Upper lobe of left lung (tissue), 4 donors: ENCODE data around the gene GAD1.

Experiments used
- POLR2A ChIP-seq, 4 donors: fragments of 450-650 bp; IDR thresholded peaks; one replicate each; pipeline ENCODE4 v1.5.1; 2016 to 2017; ENCODE audit warnings: antibody characterized with exemption in 4 of 4, mild to moderate bottlenecking in 2 of 4
- TF ChIP-seq, protein P1 (sequence below), 6 experiments: fragments of 450-650 bp in 4 of 6; fragments of 200-600 bp in 2 of 6; sonication (generic) in 2 of 6; IDR thresholded peaks; one replicate each; pipeline ENCODE4 v1.5.1; 2016 to 2019; ENCODE audit warnings: antibody characterized with exemption in 6 of 6

DNA sequence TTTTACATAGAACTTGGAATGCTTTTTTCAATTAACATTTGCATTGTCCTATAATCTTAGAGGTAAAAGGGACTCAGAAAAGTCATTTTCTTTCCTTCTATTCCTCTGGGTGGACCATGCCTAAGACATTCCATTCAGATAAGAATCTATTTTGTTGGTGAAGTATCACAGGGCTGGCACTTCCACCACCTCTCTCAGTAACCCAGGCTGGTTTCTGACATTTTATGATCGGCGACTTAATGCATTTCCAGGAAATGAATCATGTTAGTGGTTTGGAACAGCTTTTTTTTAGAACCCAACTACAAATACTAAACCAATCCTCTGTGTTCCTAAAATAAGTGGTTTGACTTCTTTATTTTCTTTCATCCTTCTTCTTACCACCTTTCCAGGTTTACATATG, 27.0 kb downstream of the GAD1 start:
- TF ChIP-seq, protein P1, sequence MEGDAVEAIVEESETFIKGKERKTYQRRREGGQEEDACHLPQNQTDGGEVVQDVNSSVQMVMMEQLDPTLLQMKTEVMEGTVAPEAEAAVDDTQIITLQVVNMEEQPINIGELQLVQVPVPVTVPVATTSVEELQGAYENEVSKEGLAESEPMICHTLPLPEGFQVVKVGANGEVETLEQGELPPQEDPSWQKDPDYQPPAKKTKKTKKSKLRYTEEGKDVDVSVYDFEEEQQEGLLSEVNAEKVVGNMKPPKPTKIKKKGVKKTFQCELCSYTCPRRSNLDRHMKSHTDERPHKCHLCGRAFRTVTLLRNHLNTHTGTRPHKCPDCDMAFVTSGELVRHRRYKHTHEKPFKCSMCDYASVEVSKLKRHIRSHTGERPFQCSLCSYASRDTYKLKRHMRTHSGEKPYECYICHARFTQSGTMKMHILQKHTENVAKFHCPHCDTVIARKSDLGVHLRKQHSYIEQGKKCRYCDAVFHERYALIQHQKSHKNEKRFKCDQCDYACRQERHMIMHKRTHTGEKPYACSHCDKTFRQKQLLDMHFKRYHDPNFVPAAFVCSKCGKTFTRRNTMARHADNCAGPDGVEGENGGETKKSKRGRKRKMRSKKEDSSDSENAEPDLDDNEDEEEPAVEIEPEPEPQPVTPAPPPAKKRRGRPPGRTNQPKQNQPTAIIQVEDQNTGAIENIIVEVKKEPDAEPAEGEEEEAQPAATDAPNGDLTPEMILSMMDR (IDR thresholded peaks at IDR 0.05) = no peak
- no peak for TF ChIP-seq POLR2A (IDR thresholded peaks at IDR 0.05)
